B cell (primary cell): ENCODE results near the gene CDH13. TPM values are rescaled to one million over a fixed set of nuclear protein-coding genes. Genes with fewer than 3 reads are reported as not detected.

Experiments used
- ATAC-seq: fragments of 200-7000 bp; cut with Tn5 transposase; one replicate; pipeline ENCODE4 v1.10.0; 2021; ENCODE audit warnings: low read depth, mild to moderate bottlenecking, moderate number of reproducible peaks, moderate library complexity
- CTCF ChIA-PET: fragments of 350-600 bp; sonication (Branson Sonifier 250); formaldehyde crosslinking; loops from one replicate; lab custom pipeline; 2021; ENCODE audit warnings: antibody characterized with exemption, inconsistent platforms; lab: Charles Lee
- POLR2A ChIA-PET: fragments of 350-600 bp; sonication (Branson Sonifier 250); formaldehyde crosslinking; loops from one replicate; lab custom pipeline; 2021; ENCODE audit warnings: antibody characterized with exemption; lab: Charles Lee
- DNase-seq: peaks from one replicate; pipeline ENCODE4 v3.0.0; 2013
- H2AFZ ChIP-seq: 2 replicates; pipeline ENCODE4 v1.6.1; 2012; ENCODE audit warnings: mild to moderate bottlenecking, low read depth, low read length; ENCODE audit not compliant: insufficient read depth, poor library complexity, severe bottlenecking
- H3K27ac ChIP-seq, 2 donors: 1 replicate in 1 of 2; 2 replicates in 1 of 2; pipeline ENCODE4 v1.5.1; 2012 to 2013; ENCODE audit warnings: low read length in 2 of 2, mild to moderate bottlenecking in 2 of 2, moderate library complexity in 1 of 2
- H3K27me3 ChIP-seq, 4 experiments: fragments of 200-600 bp in 1 of 4; sonication (generic) in 1 of 4; replicated peaks in 1 of 4; 1 replicate in 2 of 4; 2 replicates in 2 of 4; pipeline versions ENCODE4 v1.6.1 to v1.7.0; 2013 to 2016; ENCODE audit warnings: low read length in 3 of 4, mild to moderate bottlenecking in 2 of 4, mixed read lengths in 1 of 4, moderate library complexity in 1 of 4; ENCODE audit not compliant: insufficient read depth in 4 of 4, control insufficient read depth in 3 of 4; ENCODE audit errors: control extremely low read depth in 1 of 4
- H3K36me3 ChIP-seq, 2 experiments: replicated peaks in 1 of 2; 1 replicate in 1 of 2; 2 replicates in 1 of 2; pipeline versions ENCODE4 v1.6.1 to v1.7.1; 2013; ENCODE audit warnings: low read length in 1 of 2; ENCODE audit not compliant: insufficient read depth in 2 of 2, control insufficient read depth in 1 of 2; ENCODE audit errors: control extremely low read depth in 1 of 2, extremely low read depth in 1 of 2
- H3K4me1 ChIP-seq, 2 donors: fragments of 200-600 bp in 1 of 2; sonication (generic) in 1 of 2; 1 replicate in 1 of 2; 2 replicates in 1 of 2; pipeline versions ENCODE4 v1.5.1 to v1.6.1; 2013 to 2017; ENCODE audit warnings: low read length in 2 of 2; ENCODE audit not compliant: control insufficient read depth in 2 of 2, insufficient read depth in 2 of 2
- H3K4me2 ChIP-seq: replicated peaks from 2 replicates; pipeline ENCODE3; 2012; ENCODE audit warnings: mild to moderate bottlenecking, low read depth, low read length; ENCODE audit not compliant: poor library complexity, severe bottlenecking
- H3K4me3 ChIP-seq, 5 experiments: fragments of 200-600 bp in 1 of 5; sonication (generic) in 1 of 5; 1 replicate in 3 of 5; 2 replicates in 2 of 5; pipeline versions ENCODE4 v1.5.1 to v1.7.0; 2011 to 2016; ENCODE audit warnings: low read length in 4 of 5, mild to moderate bottlenecking in 4 of 5, low read depth in 2 of 5, control low read depth in 1 of 5, moderate library complexity in 1 of 5; ENCODE audit not compliant: insufficient read depth in 1 of 5; ENCODE audit errors: control extremely low read depth in 1 of 5, extremely low read depth in 1 of 5
- H3K79me2 ChIP-seq: fragments of 200-600 bp; sonication (generic); one replicate; pipeline ENCODE4 v1.6.0; 2016; ENCODE audit warnings: low read length; ENCODE audit not compliant: control insufficient read depth, insufficient read depth
- H3K9ac ChIP-seq: fragments of 200-600 bp; sonication (generic); 2 replicates; pipeline ENCODE4 v1.6.1; 2017; ENCODE audit warnings: mild to moderate bottlenecking, low read length, moderate library complexity
- H3K9me3 ChIP-seq, 3 donors: one replicate each; pipeline versions ENCODE4 v1.6.1 to v1.7.1; 2013; ENCODE audit warnings: low read length in 2 of 3; ENCODE audit not compliant: control insufficient read depth in 2 of 3, insufficient read depth in 1 of 3; ENCODE audit errors: control extremely low read depth in 1 of 3
- H4K20me1 ChIP-seq: 2 replicates; pipeline ENCODE4 v1.6.0; 2012; ENCODE audit warnings: mild to moderate bottlenecking, low read length; ENCODE audit not compliant: insufficient read depth, control insufficient read depth, poor library complexity, severe bottlenecking
- H3K27ac Mint-ChIP-seq: one replicate; pipeline ENCODE4 v1.8.0; 2021; ENCODE audit warnings: mixed read lengths
- H3K27me3 Mint-ChIP-seq: one replicate; pipeline ENCODE4 v1.8.0; 2021; ENCODE audit warnings: mixed read lengths
- H3K4me1 Mint-ChIP-seq: one replicate; pipeline ENCODE4 v1.8.0; 2021; ENCODE audit warnings: mixed read lengths
- H3K4me3 Mint-ChIP-seq: one replicate; pipeline ENCODE4 v1.8.0; 2021; ENCODE audit warnings: mixed read lengths
- H3K9me3 Mint-ChIP-seq: one replicate; pipeline ENCODE4 v1.8.0; 2022; ENCODE audit warnings: mixed read lengths; ENCODE audit not compliant: insufficient read depth
- EZH2 ChIP-seq: IDR thresholded peaks from 2 replicates; pipeline ENCODE4 v1.6.1; 2012; ENCODE audit warnings: borderline replicate concordance, low read depth, mild to moderate bottlenecking, moderate library complexity, low read length; ENCODE audit not compliant: insufficient read depth, poor library complexity, severe bottlenecking
- WGBS: methylation state at CpG from one replicate; pipeline ENCODE4 v1.1.5; 2013; ENCODE audit warnings: missing lambda C conversion rate; ENCODE audit not compliant: insufficient coverage; 5-methylcytosine and 5-hydroxymethylcytosine counted together
- intact Hi-C: fragments of 100-400 bp; cut with micrococcal nuclease; formaldehyde crosslinking; loops from one replicate; pipeline ENCODE4 v1.10.0; 2022
- polyA plus RNA-seq: library from polyadenylated mRNA; depleted of rRNA; stranded (reverse); fragments of >200 nt; gene quantifications from 2 replicates; pipeline ENCODE4 v1.2.3, GENCODE V29; 2012
- total RNA-seq, 2 donors: library from RNA; stranded (reverse); fragments of 120-200 nt in 1 of 2; gene quantifications; 1 replicate in 1 of 2; 2 replicates in 1 of 2; pipeline versions ENCODE4 v1.2.3 to v1.2.4, GENCODE V29; 2013 to 2022
- TF ChIP-seq, protein P1 (sequence below): fragments of 200-600 bp; IDR thresholded peaks from one replicate; pipeline ENCODE4 v1.8.0; 2022; ENCODE audit warnings: antibody characterized with exemption, mild to moderate bottlenecking

CDH13 gene
- total and polyA plus RNA-seq, 2 donors (not counting 1 experiment from before 2014, with no cell fraction given): not detected

DNA sequence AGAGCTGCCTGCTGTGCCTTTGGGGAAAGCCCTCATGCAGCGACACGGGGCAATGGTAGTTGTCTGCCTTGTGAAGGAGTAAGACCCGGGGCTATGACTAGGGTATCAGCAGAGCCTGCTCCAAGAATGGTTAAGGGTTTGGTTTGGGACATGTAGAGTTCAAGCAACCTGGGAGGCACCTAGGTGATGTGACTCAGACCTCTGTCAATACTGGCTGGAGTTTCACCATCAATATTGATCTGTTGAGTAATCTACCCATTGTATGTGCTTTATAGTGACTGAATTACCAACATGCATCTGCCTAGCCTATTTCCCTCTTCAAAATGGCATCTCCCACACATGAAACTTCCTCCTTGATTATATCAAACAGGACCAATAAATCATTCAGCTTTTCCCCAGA lies 782.6 kb downstream of the CDH13 start:
- POLR2A ChIA-PET: no interaction called here
- WGBS: 87% methylated on average over 3 of the region's 3 CpGs
- CTCF ChIA-PET: no interaction called here

DNA sequence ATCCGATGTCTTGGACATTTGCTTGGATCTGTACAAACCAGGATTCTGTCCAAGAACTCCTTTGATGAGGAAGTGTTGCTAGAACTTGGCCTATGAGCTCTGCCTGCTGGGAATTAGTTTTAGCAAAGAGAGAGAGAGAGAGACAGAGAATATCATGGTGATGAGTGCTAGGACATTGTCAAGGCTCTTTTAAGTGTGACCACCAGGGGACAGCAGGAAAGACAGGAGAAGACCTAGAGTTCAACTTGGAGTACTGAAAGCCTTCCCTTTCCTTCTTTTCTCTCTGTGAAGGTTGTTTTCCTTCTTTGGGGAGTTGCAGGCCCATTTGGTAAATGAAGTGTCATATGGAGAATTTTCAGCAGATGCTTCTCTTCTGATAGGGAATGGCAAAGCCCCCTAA lies 791.8 kb downstream of the CDH13 start:
- ChIA-PET POLR2A (no interaction called here), CTCF (no interaction called here)
- H3K4me1 Mint-ChIP-seq: no peaks in the 10 kb centered on the region
- H4K20me1 ChIP-seq: no peaks in the 10 kb centered on the region
- no peak overlapping the region for H3K4me3 ChIP-seq
- no peak for ATAC-seq
- H3K9me3 ChIP-seq: no peaks in the 10 kb centered on the region
- no peak overlapping the region for H3K27ac Mint-ChIP-seq
- H3K9ac ChIP-seq: no peak overlapping the region
- H2AFZ ChIP-seq: no peak overlapping the region
- no peak overlapping the region for H3K4me3 Mint-ChIP-seq
- no peaks in the 10 kb centered on the region for H3K4me1 ChIP-seq
- DNase-seq: no peak
- 89% methylated on average over 1 of the region's 1 CpG for WGBS
- no peak overlapping the region for H3K4me2 ChIP-seq
- H3K27me3 Mint-ChIP-seq: peaks cover 17% of the 10 kb centered on the region
- no peaks in the 10 kb centered on the region for H3K27me3 ChIP-seq
- no peaks in the 10 kb centered on the region for H3K79me2 ChIP-seq
- intact Hi-C loops: no loop called here
- H3K9me3 Mint-ChIP-seq: no peaks in the 10 kb centered on the region
- no peak overlapping the region for H3K27ac ChIP-seq
- no peaks in the 10 kb centered on the region for H3K36me3 ChIP-seq
- TF ChIP-seq EZH2: no peak
- TF ChIP-seq, protein P1, sequence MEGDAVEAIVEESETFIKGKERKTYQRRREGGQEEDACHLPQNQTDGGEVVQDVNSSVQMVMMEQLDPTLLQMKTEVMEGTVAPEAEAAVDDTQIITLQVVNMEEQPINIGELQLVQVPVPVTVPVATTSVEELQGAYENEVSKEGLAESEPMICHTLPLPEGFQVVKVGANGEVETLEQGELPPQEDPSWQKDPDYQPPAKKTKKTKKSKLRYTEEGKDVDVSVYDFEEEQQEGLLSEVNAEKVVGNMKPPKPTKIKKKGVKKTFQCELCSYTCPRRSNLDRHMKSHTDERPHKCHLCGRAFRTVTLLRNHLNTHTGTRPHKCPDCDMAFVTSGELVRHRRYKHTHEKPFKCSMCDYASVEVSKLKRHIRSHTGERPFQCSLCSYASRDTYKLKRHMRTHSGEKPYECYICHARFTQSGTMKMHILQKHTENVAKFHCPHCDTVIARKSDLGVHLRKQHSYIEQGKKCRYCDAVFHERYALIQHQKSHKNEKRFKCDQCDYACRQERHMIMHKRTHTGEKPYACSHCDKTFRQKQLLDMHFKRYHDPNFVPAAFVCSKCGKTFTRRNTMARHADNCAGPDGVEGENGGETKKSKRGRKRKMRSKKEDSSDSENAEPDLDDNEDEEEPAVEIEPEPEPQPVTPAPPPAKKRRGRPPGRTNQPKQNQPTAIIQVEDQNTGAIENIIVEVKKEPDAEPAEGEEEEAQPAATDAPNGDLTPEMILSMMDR: no peak

More for the DNA sequence above, 782.6 kb downstream of the CDH13 start:
- Histone ChIP-seq H3K9ac (no peak overlapping the region), H3K27ac (no peak overlapping the region), H3K4me2 (no peak overlapping the region), H3K4me1 (no peaks in the 10 kb centered on the region), H4K20me1 (no peaks in the 10 kb centered on the region), H3K9me3 (peaks cover 0 to 4% (median 0%) of the 10 kb centered on the region in 3 donors), H3K4me3 (no peak overlapping the region), H2AFZ (no peak overlapping the region), H3K79me2 (no peaks in the 10 kb centered on the region), H3K36me3 (no peaks in the 10 kb centered on the region), H3K27me3 (no peaks in the 10 kb centered on the region)
- Mint-ChIP-seq H3K4me1 (no peaks in the 10 kb centered on the region), H3K9me3 (no peaks in the 10 kb centered on the region), H3K4me3 (no peak overlapping the region), H3K27ac (no peak overlapping the region), H3K27me3 (peaks cover 14% of the 10 kb centered on the region)
- ATAC-seq: no peak
- DNase-seq: no peak
- TF ChIP-seq EZH2: no peak
- TF ChIP-seq, protein P1: no peak
- intact Hi-C loops: no loop called here
